ENCODE measurements around the gene PSG5. TPM values are rescaled to one million over a fixed set of nuclear protein-coding genes. Genes with fewer than 3 reads are reported as not detected.
"Not testable (repeated sequence)": the region's sequence is repeated elsewhere in the genome, so short reads cannot be mapped to it uniquely, and the experiment has no call there.

PSG5 gene
- polyA plus RNA-seq (2012; ENCODE audit: insufficient read depth, insufficient read length, low read depth): not detected

DNA sequence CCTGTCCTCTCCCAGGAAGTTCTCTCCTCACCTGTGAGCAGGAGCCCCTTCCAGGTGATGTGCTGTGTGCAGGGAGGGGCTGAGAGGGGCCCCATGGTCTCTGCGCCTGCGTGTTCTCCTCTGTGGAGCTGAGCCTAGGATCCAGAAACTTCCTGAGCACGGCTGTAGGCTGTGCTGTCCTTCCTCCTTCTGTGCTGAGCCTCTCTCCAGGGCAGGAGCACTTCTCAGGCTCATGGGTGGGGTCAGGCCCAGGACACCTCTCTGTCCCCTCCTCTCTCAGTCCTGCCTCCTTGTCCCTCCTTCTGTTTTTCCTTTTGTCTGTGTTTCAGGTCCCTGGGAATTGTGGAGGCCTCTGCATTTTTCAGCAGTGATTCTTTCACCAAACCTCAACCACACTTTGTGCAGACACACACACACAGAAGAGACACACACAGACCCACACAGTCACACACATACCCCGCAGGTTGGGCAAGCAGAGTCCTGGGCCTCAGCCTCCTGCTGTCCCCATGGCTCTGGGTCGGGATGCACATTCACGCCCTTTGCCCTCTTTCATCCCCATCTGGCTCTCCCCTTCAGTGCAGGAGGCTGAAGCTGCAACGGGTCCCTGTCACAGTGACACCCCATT lies at the start of gene PSG5:
PSG5 (minus strand) TSS at position 226 of the 625 bp plus-strand sequence; CDS start at position 95, 131 bp downstream.
- H3K27me3 ChIP-seq; H3K36me3 ChIP-seq; H3K4me1 ChIP-seq; H3K4me3 ChIP-seq (ENCODE audit: low read depth, low read length); H3K9me3 ChIP-seq; DNase-seq: not testable (repeated sequence)

DNA sequence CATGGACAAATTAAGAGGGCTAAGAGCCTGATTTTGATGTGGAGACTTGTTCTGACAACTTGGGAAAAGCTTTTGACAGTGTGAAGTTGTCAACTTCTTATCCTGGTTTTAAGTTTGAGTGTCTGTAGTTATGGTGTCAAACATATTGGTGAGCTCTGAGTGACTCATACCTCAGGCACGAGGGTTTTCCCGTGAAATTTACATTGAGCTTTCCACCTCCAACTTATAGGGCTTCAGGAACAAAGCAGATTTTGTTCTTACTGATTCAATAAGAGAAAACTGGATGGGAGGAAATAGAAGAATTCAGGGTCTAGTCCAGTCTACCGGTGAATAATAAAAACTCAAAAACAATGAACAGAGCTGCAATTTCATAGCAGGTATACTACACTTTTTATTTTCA lies 49.4 kb upstream of the PSG5 start:
- H3K9me3 ChIP-seq; DNase-seq; H3K4me3 ChIP-seq (ENCODE audit: low read depth, low read length); H3K4me1 ChIP-seq; H3K36me3 ChIP-seq; H3K27me3 ChIP-seq: not testable (repeated sequence)

DNA sequence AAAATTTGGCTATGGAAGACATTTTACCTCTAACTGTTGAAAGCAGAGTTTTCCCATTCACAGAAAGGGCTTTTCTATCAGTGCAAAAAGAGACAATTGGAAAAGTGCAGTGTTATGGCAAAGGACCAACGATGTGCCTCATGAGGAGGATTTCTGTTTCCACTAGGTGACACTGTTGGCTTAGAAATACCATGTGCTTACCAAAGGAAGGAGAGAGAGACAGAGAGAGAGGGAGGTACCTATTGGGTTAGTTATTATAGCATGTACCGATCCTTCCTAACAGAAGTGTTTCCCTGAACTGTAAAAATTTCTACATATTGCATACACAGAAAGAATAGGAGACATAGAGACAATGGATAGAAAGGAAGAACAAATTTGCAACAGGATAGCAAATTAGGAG lies 43.0 kb upstream of the PSG5 start:
- Histone ChIP-seq H3K4me3 (ENCODE audit: low read depth, low read length) (no peak overlapping the region), H3K27me3 (no peaks in the 10 kb centered on the region), H3K9me3 (no peaks in the 10 kb centered on the region), H3K36me3 (no peaks in the 10 kb centered on the region), H3K4me1 (no peaks in the 10 kb centered on the region)
- TF ChIP-seq, protein P1, sequence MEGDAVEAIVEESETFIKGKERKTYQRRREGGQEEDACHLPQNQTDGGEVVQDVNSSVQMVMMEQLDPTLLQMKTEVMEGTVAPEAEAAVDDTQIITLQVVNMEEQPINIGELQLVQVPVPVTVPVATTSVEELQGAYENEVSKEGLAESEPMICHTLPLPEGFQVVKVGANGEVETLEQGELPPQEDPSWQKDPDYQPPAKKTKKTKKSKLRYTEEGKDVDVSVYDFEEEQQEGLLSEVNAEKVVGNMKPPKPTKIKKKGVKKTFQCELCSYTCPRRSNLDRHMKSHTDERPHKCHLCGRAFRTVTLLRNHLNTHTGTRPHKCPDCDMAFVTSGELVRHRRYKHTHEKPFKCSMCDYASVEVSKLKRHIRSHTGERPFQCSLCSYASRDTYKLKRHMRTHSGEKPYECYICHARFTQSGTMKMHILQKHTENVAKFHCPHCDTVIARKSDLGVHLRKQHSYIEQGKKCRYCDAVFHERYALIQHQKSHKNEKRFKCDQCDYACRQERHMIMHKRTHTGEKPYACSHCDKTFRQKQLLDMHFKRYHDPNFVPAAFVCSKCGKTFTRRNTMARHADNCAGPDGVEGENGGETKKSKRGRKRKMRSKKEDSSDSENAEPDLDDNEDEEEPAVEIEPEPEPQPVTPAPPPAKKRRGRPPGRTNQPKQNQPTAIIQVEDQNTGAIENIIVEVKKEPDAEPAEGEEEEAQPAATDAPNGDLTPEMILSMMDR (IDR thresholded peaks at IDR 0.05; ENCODE audit: low read depth, low read length): no peak
- DNase-seq: no peak

DNA sequence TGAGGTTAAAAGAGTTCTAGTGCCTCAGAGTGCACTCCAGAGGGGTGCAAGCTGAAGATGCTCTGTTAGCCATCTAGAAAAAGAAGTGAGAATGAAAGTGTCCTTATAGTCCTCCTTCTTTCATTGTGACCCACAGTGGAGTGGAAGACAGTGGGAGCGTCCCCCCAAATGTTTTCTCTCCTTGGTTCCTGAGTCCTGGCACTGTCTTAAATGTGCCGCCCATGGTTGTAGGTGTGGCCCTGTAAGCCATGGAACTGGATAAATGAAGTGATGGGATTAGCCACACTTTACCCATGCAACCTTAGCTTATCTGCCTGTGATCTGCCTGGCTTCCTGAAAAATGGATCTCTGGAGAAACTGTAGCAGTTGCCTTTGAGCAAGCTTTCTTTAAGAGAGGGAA lies 42.4 kb upstream of the PSG5 start:
- H3K4me3 ChIP-seq (ENCODE audit: low read depth, low read length); H3K27me3 ChIP-seq; H3K36me3 ChIP-seq; H3K4me1 ChIP-seq; DNase-seq; H3K9me3 ChIP-seq: not testable (repeated sequence)

DNA sequence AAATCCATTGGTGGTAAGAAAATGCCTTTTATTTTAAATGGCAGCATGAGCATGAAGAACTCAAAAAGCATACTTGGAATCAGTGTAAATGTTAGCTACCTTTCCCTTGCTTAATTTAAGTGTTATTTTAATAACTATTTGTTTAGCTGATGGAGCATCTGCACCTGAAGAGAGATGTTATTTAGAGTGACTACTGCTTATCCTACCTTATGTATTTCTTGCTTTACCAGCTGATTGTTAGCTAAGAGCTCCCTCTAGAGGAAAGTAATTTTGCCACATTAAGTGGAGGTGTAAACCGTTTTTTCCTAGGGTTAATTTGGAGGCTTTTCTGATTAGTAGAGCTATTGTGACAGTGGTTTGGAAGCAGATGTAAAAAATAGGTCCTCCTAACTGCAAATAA lies 40.6 kb upstream of the PSG5 start:
- DNase-seq; H3K4me3 ChIP-seq (ENCODE audit: low read depth, low read length); H3K4me1 ChIP-seq; H3K9me3 ChIP-seq; H3K36me3 ChIP-seq; H3K27me3 ChIP-seq: not testable (repeated sequence)

DNA sequence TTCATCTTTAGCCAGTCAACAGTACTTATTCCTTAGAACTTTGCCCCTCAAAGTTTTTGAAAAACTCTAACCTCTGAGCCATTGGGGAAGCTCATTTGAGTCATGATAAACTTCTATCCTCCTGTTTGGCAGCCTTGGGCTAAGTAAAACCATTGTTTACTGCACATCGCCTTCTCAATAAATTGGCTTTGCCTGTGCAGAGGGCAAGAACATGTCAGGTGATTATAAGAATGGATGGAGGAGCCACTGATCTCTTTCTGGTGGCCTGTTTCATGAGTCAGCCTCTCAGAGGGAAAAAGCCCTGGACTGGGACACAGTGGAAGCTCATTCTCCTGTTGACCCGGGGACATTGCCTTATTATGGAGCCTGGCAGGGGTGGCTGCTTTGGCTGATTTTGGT lies 38.5 kb upstream of the PSG5 start:
- TF ChIP-seq, protein P1 (IDR thresholded peaks at IDR 0.05; ENCODE audit: low read depth, low read length): no peak
- Histone ChIP-seq H3K9me3 (no peaks in the 10 kb centered on the region), H3K36me3 (no peaks in the 10 kb centered on the region), H3K27me3 (no peaks in the 10 kb centered on the region), H3K4me3 (ENCODE audit: low read depth, low read length) (no peak overlapping the region), H3K4me1 (no peaks in the 10 kb centered on the region)
- DNase-seq: no peak

DNA sequence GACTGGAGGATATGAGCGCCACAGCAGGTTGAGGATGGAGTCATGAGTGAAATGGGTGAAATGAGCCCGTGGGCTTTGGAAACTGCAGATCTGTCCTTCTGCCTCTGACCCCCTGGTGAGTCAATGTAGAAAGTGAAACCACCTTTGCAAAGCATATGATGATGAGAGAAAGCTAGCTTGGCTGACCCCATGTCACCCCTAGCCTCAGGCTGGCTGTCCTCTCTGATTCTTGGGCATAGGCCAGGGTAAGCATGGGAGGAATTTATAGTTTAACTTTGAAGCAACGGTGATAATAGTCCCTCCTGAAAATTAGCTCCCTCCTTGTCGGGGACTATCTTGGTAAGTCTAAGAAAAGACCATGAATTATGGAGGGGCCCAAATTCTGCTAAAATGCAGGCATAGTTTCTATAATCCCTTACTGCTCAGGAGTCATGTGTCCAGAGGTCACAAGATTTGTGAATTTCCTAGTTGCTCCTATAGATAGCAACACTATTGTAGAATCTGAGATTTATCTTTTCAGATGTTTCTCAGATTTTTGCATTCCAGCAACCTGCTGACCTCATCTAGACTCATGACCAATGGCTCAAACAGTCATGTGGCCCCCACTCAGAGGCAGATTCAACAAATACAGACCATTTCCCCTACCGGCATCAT lies 38.0 kb upstream of the PSG5 start:
- H3K4me3 ChIP-seq (ENCODE audit: low read depth, low read length); DNase-seq; H3K9me3 ChIP-seq; H3K4me1 ChIP-seq; H3K27me3 ChIP-seq; H3K36me3 ChIP-seq: not testable (repeated sequence)

DNA sequence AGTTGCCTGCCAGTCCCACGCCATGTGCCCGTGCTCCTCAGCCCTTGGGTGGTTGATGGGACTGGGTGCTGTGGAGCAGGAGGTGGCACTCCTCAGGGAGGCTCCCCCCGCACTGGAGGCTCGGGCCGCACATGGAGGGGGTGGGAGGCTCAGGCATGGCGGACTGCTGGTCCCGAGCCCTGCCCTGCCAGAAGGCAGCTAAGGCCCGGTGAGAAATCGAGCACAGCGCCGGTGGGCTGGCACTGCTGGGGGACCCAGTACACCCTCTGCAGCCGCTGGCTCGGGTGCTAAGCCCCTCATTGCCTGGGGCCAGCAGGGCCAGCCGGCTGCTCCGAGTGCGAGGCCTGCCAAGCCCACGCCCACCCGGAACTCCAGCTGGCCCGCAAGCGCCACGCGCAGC lies 35.6 kb upstream of the PSG5 start:
- H3K27me3 ChIP-seq; H3K36me3 ChIP-seq; DNase-seq; H3K4me3 ChIP-seq (ENCODE audit: low read depth, low read length); H3K4me1 ChIP-seq; H3K9me3 ChIP-seq: not testable (repeated sequence)

DNA sequence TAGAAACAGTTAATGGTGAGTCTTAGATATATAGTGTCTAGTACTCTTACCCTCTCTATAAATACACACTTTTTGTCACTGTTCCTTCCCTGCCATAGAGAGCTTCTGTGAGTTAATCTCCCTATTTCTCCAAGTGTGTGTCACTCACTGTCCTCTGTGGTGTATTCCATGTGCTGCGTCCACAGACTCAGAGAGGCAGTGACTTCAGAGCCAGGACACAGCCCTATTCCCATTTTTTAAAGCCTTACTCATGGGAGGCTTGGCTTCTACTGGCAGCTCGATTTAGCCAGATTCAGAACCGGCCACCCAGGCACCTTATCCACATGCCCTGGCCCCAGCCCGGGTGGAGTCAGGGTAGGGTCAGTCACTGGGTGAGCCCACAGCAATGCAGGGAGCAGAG lies 32.8 kb upstream of the PSG5 start:
- H3K4me3 ChIP-seq (ENCODE audit: low read depth, low read length); H3K27me3 ChIP-seq; DNase-seq; H3K9me3 ChIP-seq; H3K4me1 ChIP-seq; H3K36me3 ChIP-seq: not testable (repeated sequence)

DNA sequence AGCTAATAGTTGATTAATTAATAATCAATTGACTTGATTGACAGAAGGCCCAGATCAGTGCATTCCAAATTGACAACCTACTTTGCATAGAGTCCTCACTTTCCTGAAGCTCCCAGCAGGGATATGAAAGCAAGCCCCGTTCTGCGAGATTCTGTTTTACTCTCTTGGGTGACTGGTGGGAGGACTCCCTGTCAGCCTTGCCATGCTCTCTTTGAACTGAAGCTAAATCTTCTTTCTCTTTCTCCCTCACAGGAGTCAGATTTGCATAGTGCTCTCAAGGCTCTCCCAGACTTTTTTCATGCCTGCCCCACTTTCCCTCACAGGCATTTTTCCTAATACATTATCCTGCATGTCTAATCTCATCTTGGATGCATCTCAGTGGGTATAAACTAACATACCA lies 29.5 kb upstream of the PSG5 start:
- not testable (repeated sequence) for H3K27me3 ChIP-seq; H3K9me3 ChIP-seq; H3K4me1 ChIP-seq; DNase-seq; H3K4me3 ChIP-seq (ENCODE audit: low read depth, low read length); H3K36me3 ChIP-seq

All from BE2C (cell line).